ENCODE data around the gene TCF3.

The TCF3 gene

GRCh38 chr19:1622541-1622940 lies 29.9 kb downstream of the TCF3 start:
- no peak for DNase-seq (ENCODE audit: low read depth)
- H3K4me3 ChIP-seq (ENCODE audit: low read length) = no peak overlapping the region
- TF ChIP-seq CTCF (conservative IDR thresholded peaks at IDR 0.05; ENCODE audit: low read length) = no peak

DNA sequence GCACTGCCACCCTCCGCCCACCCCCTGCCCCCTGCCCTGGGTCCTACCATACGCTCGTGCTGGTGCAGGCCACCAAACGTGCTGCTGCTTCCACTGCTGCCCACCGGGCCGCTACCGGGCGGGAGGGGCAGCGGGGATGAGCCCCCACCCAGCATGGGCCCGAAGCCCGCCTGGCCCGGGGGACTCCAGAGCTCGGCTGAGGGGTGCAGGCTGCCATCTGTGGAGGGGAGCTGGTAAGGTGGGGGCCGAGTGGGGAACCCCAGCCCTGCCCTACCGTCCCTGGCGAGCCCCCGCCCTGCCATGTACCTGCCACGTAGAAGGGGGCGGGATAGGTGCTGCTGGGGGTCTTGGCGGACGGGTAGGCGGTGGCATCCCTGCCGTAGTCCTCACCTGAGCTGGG lies 30.4 kb downstream of the TCF3 start:
- DNase-seq (ENCODE audit: low read depth) = no peak
- TF ChIP-seq CTCF (conservative IDR thresholded peaks at IDR 0.05; ENCODE audit: low read length) = no peak

GRCh38 chr19:1621574-1621973 lies 30.8 kb downstream of the TCF3 start:
- no peak for TF ChIP-seq CTCF (conservative IDR thresholded peaks at IDR 0.05; ENCODE audit: low read length)
- DNase-seq (ENCODE audit: low read depth) = no peak
- H3K4me3 ChIP-seq (ENCODE audit: low read length) = no peak overlapping the region

More for the DNA sequence above, 30.4 kb downstream of the TCF3 start:
- H3K4me3 ChIP-seq (ENCODE audit: low read length) = no peak overlapping the region

GRCh38 chr19:1621021-1621420 lies 31.4 kb downstream of the TCF3 start:
- TF ChIP-seq CTCF (conservative IDR thresholded peaks at IDR 0.05; ENCODE audit: low read length) = no peak
- DNase-seq (ENCODE audit: low read depth) = no peak
- no peak overlapping the region for H3K4me3 ChIP-seq (ENCODE audit: low read length)

DNA sequence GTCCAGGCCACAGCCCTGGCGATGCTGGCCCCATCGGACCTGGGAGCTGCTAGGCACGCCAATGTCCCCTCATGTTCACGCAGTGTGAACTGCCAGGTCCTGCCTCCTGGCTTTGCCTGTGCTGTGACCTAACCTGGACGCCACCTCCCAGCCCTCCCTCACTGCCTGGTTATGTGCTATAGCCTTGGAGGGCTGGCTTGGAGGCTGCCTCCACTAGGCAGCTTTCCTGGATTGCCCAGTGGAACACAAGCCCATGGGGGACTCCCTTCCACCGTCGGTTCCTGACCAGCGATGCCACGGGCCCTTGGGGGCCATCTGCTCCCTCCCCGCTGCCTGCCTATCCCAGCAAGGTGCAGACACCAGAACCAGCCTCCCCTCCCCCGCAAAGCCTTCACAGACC lies 31.9 kb downstream of the TCF3 start:
- no peak for DNase-seq (ENCODE audit: low read depth)
- no peak for TF ChIP-seq CTCF (conservative IDR thresholded peaks at IDR 0.05; ENCODE audit: low read length)
- no peak overlapping the region for H3K4me3 ChIP-seq (ENCODE audit: low read length)

DNA sequence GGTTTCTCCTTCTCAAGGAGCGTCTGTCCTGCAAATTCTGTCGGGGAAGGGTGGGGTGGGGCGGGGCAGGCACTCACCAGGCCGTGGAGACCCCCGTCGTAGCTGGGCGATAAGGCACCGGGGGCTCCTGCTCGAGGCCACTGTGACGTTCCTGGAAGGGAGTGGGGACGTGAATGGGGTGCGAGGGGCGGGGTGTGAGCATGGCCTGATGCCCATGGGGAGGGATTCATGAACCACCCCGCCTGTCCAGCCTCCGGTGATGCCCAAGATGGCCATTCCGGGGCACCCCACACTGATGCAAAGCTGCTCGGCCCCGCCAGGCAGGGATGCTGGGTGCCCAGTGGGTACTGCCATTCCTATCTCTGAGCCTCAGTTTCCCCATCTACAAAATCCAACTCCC lies 32.7 kb downstream of the TCF3 start:
- no peak for TF ChIP-seq CTCF (conservative IDR thresholded peaks at IDR 0.05; ENCODE audit: low read length)
- no peak for DNase-seq (ENCODE audit: low read depth)
- H3K4me3 ChIP-seq (ENCODE audit: low read length) = no peak overlapping the region

DNA sequence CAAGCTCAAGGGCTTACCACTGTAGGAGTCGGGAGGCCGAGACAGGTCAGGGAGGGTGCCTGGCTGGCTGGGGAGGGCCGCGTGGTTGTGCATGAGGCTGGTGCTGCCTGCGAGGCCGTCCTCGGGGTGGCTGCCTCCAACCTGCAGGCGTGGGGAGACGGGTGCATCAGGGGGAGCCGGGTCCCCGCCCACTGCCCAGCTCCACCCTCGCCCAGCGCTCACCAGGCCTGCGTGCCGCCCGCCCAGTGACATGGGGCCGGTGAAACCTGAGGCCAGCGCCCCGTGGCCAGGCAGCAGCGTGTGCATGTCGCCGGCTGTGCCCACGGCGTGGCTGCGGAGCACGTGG lies 33.3 kb downstream of the TCF3 start:
- no peak for TF ChIP-seq CTCF (conservative IDR thresholded peaks at IDR 0.05; ENCODE audit: low read length)
- no peak for DNase-seq (ENCODE audit: low read depth)
- H3K4me3 ChIP-seq (ENCODE audit: low read length) = no peak overlapping the region

Measured in AG10803 (cell line).